CD4-positive, alpha-beta T cell (primary cell): ENCODE results near the gene ZGLP1. TPM values are rescaled to one million over a fixed set of nuclear protein-coding genes. Genes with fewer than 3 reads are reported as not detected.

Experiments used
- ATAC-seq: fragments of 200-7000 bp; cut with Tn5 transposase; one replicate; pipeline ENCODE4 v1.10.0; 2022; ENCODE audit warnings: mild to moderate bottlenecking; ENCODE audit not compliant: poor library complexity
- CTCF ChIA-PET: fragments of 350-600 bp; sonication (Branson Sonifier 250); formaldehyde crosslinking; loops from one replicate; lab custom pipeline; 2021; ENCODE audit warnings: antibody characterized with exemption, inconsistent platforms; lab: Charles Lee
- POLR2A ChIA-PET: fragments of 350-600 bp; sonication (Branson Sonifier 250); formaldehyde crosslinking; loops from one replicate; lab custom pipeline; 2021; ENCODE audit warnings: antibody characterized with exemption, inconsistent platforms; lab: Charles Lee
- DNase-seq, 14 experiments: peaks; one replicate each; pipeline ENCODE4 v3.0.0-alpha.2; 2013 to 2020; ENCODE audit warnings: mixed read lengths in 2 of 14
- H3K27ac ChIP-seq, 2 donors: one replicate each; pipeline versions ENCODE4 v1.5.1 to v1.7.0; 2013; ENCODE audit warnings: low read length in 2 of 2, low read depth in 1 of 2, mild to moderate bottlenecking in 1 of 2
- H3K27me3 ChIP-seq, 2 experiments: 1 replicate in 1 of 2; 2 replicates in 1 of 2; pipeline versions ENCODE4 v1.6.1 to v1.7.0; 2013; ENCODE audit warnings: low read length in 2 of 2, control low read depth in 1 of 2, mild to moderate bottlenecking in 1 of 2, moderate library complexity in 1 of 2; ENCODE audit not compliant: insufficient read depth in 2 of 2, control insufficient read depth in 1 of 2
- H3K36me3 ChIP-seq: one replicate; pipeline ENCODE4 v1.6.1; 2013; ENCODE audit warnings: low read length, control low read depth; ENCODE audit not compliant: insufficient read depth
- H3K4me1 ChIP-seq: one replicate; pipeline ENCODE4 v1.6.1; 2013; ENCODE audit warnings: low read length, control low read depth; ENCODE audit not compliant: insufficient read depth
- H3K4me3 ChIP-seq: one replicate; pipeline ENCODE4 v1.5.1; 2013; ENCODE audit warnings: mild to moderate bottlenecking, low read length, moderate library complexity
- H3K9me3 ChIP-seq, 2 experiments: 1 replicate in 1 of 2; 2 replicates in 1 of 2; pipeline versions ENCODE4 v1.6.1 to v1.7.0; 2013; ENCODE audit warnings: low read length in 2 of 2, mild to moderate bottlenecking in 2 of 2, control low read depth in 1 of 2, moderate library complexity in 1 of 2; ENCODE audit not compliant: control insufficient read depth in 1 of 2, insufficient read depth in 1 of 2
- H3K27ac Mint-ChIP-seq: one replicate; pipeline ENCODE4 v1.8.0; 2020; ENCODE audit warnings: mixed read lengths
- H3K27me3 Mint-ChIP-seq: one replicate; pipeline ENCODE4 v1.8.0; 2021; ENCODE audit warnings: mixed read lengths
- H3K36me3 Mint-ChIP-seq: one replicate; pipeline ENCODE4 v1.8.0; 2021; ENCODE audit warnings: low read depth, mixed read lengths
- H3K4me1 Mint-ChIP-seq: one replicate; pipeline ENCODE4 v1.8.0; 2021; ENCODE audit warnings: low read depth, mixed read lengths
- H3K4me3 Mint-ChIP-seq: one replicate; pipeline ENCODE4 v1.8.0; 2020; ENCODE audit warnings: mild to moderate bottlenecking, mixed read lengths
- H3K9me3 Mint-ChIP-seq: one replicate; pipeline ENCODE4 v1.8.0; 2020; ENCODE audit warnings: mixed read lengths
- intact Hi-C, 2 experiments: fragments of 100-400 bp; cut with DNase I in 1 of 2; cut with micrococcal nuclease in 1 of 2; formaldehyde crosslinking; loops; one replicate each; pipeline versions ENCODE4 v1.15.1 to v1.9.0; 2023 to 2025; cut with DNase I, micrococcal nuclease
- total RNA-seq, 174 experiments: library from RNA in 2 of 174; stranded (reverse) in 2 of 174; gene quantifications; one replicate each; pipeline ENCODE4 v1.2.3 and lab custom pipeline; 2021 to 2026
- TF ChIP-seq, protein P1 (sequence below): fragments of 200-600 bp; IDR thresholded peaks from one replicate; pipeline ENCODE4 v1.8.0; 2022; ENCODE audit warnings: antibody characterized with exemption, mild to moderate bottlenecking

ZGLP1 gene
- total RNA-seq, 2 experiments from 2014 or later = 1.6 to 2.6 TPM

DNA sequence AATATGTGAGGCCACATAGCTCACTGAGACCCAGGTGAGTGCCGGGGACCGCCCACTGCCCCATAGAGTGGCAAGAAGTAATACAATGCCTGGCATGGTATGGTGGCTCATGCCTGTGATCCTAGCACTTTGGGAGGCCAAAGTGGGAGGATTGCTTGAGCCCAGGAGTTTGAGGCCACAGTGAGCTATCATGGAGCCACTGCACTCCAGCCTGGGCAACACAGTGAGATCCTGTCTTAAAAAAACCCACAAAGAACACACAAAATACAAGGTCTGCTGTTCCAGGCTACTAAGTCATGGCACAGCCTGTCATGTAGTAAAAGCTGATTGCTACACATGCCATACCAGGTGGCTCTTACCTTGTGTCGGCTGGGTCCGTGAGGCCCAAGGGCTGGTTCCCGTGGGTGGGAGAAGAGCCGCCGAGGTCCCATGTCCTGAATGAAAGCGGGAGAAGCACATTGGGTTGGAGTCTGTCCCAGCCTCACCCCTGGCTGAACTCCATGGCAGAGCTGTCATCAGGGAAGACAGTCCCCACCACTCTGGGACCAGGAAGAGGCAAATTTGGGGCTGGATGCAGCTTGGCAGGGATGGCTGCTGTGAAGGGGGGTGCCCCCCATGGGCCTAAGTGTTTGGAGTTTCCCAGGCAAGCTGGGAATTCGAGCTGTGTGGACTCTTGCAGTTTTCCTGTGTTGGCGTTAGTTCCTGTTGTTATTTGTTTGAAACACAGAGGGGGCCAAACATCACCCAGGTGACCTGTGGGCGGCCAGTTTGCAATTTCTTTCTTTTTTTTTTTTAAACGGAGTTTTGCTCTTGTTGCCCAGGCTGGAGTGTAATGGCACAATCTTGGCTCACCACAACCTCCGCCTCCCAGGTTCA, 9.4 kb upstream of the ZGLP1 start:
- ATAC-seq (no peak), DNase-seq (peak in 1 of 14 experiments; percentile 16)
- TF ChIP-seq, protein P1, sequence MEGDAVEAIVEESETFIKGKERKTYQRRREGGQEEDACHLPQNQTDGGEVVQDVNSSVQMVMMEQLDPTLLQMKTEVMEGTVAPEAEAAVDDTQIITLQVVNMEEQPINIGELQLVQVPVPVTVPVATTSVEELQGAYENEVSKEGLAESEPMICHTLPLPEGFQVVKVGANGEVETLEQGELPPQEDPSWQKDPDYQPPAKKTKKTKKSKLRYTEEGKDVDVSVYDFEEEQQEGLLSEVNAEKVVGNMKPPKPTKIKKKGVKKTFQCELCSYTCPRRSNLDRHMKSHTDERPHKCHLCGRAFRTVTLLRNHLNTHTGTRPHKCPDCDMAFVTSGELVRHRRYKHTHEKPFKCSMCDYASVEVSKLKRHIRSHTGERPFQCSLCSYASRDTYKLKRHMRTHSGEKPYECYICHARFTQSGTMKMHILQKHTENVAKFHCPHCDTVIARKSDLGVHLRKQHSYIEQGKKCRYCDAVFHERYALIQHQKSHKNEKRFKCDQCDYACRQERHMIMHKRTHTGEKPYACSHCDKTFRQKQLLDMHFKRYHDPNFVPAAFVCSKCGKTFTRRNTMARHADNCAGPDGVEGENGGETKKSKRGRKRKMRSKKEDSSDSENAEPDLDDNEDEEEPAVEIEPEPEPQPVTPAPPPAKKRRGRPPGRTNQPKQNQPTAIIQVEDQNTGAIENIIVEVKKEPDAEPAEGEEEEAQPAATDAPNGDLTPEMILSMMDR = no peak
- Histone ChIP-seq H3K27me3 (no peaks in the 10 kb centered on the region), H3K27ac (no peak overlapping the region), H3K4me3 (no peak overlapping the region), H3K9me3 (no peaks in the 10 kb centered on the region), H3K4me1 (peaks cover 19% of the 10 kb centered on the region), H3K36me3 (peaks cover 66% of the 10 kb centered on the region)
- Mint-ChIP-seq H3K4me1 (peaks cover 17% of the 10 kb centered on the region), H3K27me3 (no peaks in the 10 kb centered on the region), H3K4me3 (no peak overlapping the region), H3K27ac (no peak overlapping the region), H3K9me3 (no peaks in the 10 kb centered on the region), H3K36me3 (peaks cover 55% of the 10 kb centered on the region)
- intact Hi-C loops = loop anchor here in 1 of 2 experiments (5.0 kb wide), 2 partner anchors 47 to 63 kb away; partner anchors contain the start of genes ICAM1 and TYK2
- ChIA-PET CTCF (no interaction called here), POLR2A (interaction anchor here (1.0 kb wide), 1 partner anchor 62 kb away, joined by 3 read pairs; the partner anchor contains the start of gene TYK2)

DNA sequence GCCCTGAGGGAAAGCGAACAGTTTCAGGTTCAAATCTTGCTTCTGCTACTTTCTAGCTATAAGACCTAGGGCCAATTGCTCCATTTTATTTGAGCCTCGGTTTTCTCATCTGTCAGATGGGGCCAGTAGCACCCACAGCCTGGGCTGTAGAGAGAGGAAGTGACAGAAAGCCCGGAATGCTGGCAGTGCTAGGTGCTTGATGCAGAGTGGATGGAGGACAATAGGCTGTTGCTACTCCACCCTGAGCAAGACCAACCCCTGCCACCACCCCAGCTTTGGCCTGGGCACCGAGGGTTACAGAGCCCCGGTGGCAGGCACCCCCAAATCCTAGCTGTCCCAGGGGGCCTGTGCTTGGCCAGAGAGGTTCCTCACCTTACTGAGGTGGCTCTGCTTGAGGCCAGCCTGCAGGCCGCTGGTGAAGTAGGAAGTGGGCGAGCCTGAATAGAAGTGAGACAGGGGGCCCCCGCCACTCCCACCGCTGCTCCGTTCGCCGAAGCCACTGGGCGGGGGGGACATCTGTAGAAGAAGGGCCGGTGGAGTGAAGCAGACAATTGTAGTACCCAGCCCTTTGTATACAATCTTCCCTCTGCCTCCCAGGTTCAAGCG, 8.3 kb upstream of the ZGLP1 start:
- TF ChIP-seq, protein P1 = no peak
- Mint-ChIP-seq H3K27me3 (no peaks in the 10 kb centered on the region), H3K36me3 (peaks cover 59% of the 10 kb centered on the region), H3K27ac (no peak overlapping the region), H3K4me3 (no peak overlapping the region), H3K9me3 (no peaks in the 10 kb centered on the region), H3K4me1 (peaks cover 17% of the 10 kb centered on the region)
- Histone ChIP-seq H3K27me3 (no peaks in the 10 kb centered on the region), H3K27ac (no peak overlapping the region), H3K4me3 (no peak overlapping the region), H3K36me3 (peaks cover 57% of the 10 kb centered on the region), H3K9me3 (no peaks in the 10 kb centered on the region), H3K4me1 (peaks cover 19% of the 10 kb centered on the region)
- ATAC-seq (no peak), DNase-seq (peak in 1 of 14 experiments; percentile 19)
- CTCF ChIA-PET = interaction anchor here (0.6 kb wide), 1 partner anchor 8 kb away, joined by 3 read pairs; no protein-coding TSS in a partner anchor
- intact Hi-C loops = loop anchor here in 1 of 2 experiments (5.0 kb wide), 2 partner anchors 46 to 64 kb away; partner anchors contain the start of genes ICAM1 and TYK2
- POLR2A ChIA-PET = interaction anchor here (1.0 to 1.2 kb wide), 2 partner anchors 16 to 63 kb away, joined by 3 to 4 read pairs; partner anchors contain the start of genes RAVER1 and TYK2

DNA sequence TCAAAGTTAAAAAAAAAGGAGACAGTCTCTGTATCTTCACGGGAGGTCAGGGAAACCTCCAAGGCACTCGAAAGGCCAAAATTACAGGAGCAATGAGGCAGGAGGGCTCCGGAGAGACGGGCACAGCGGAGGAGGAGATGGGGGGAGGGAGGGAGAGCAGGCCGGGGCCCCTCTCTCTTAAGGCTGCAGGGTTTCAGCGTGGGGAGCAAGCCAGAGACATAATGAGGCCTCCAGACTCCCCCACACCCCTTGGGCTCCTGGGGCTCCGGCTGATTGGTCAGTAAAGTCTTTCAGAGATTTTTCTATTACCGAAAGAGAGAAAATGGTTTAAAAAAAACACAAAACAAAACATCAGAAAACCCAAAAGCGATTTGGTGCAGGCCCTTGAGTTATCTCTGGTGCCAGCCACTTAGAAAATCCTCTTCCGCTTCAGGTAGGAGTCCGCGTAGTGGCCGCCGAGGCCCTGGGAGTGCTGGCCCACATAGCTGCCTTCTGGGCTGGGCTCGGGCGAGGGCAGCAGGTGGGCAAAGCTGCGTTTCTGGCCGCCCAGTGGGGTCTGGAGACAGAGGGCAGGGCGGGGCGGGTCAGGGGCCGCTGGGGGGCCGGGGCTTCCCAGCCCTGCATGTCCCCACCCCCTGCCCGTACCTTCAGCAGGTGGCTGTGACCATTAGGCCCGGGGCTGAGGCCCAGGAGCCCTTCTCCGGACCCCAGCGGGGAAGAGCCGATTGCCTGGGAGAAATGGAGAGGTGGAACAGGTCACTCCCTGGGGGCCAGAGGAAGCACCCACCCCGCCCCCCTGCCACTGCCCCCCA, 7.6 kb upstream of the ZGLP1 start:
- Mint-ChIP-seq H3K27me3 (no peaks in the 10 kb centered on the region), H3K4me1 (peaks cover 17% of the 10 kb centered on the region), H3K36me3 (peaks cover 55% of the 10 kb centered on the region), H3K27ac (no peak overlapping the region), H3K9me3 (no peaks in the 10 kb centered on the region), H3K4me3 (peak overlapping the region; percentile 15)
- no peak overlapping the region for H3K27ac ChIP-seq
- H3K9me3 ChIP-seq = no peaks in the 10 kb centered on the region
- ChIA-PET CTCF (interaction anchor here (0.6 kb wide), 1 partner anchor 9 kb away, joined by 3 read pairs; no protein-coding TSS in a partner anchor), POLR2A (interaction anchor here (1.2 kb wide), 1 partner anchor 16 kb away, joined by 4 read pairs; the partner anchor contains the start of gene RAVER1)
- intact Hi-C loops = loop anchor here in 1 of 2 experiments (5.0 kb wide), 2 partner anchors 45 to 65 kb away; partner anchors contain the start of genes ICAM1 and TYK2
- H3K36me3 ChIP-seq = peaks cover 50% of the 10 kb centered on the region
- H3K4me3 ChIP-seq = no peak overlapping the region
- DNase-seq (peak in 1 of 14 experiments; percentile 12), ATAC-seq (no peak)
- no peaks in the 10 kb centered on the region for H3K27me3 ChIP-seq
- TF ChIP-seq, protein P1 = no peak
- H3K4me1 ChIP-seq = peaks cover 19% of the 10 kb centered on the region
